Measurements from ENCODE around the gene TMX2.

DNA sequence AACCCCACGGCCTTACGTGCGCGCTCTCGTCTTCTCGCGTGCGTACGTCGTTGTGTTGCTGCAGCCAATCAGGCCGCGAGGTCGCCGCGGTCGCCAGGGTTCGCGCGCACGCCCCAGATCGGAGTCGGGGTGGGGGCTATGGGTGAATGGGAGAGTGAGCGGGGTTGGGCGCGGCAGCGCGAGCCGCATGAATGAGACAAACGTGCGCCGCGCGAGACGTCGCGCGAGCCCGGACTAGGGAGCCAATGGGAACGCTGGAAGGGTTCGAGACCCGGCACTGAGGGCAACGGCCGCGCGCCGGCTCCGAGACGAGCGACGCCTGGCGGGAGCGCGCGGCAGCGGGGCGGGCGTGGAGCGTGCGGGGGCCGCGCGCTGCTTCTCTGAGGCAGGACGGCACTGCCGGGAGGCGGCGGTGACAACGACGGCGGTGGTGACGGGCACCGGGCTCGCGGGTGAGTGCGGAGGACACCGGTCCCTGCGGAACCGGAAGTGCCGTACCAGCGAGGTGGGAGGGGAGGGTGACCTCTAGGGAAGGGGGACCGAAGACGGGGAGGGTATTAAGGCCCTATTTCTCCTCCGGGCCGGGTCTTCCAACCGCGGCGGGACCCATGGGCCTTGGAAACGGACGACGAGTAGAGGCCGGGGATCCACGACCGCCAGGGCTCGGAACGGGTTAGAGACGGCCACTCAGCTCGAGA is 44.5 kb upstream of the TMX2 start, which contains the start of gene ZDHHC5:
- no peak for TF ChIP-seq EZH2 (IDR thresholded peaks at IDR 0.05; ENCODE audit: low read length)
- TF ChIP-seq, protein P1, sequence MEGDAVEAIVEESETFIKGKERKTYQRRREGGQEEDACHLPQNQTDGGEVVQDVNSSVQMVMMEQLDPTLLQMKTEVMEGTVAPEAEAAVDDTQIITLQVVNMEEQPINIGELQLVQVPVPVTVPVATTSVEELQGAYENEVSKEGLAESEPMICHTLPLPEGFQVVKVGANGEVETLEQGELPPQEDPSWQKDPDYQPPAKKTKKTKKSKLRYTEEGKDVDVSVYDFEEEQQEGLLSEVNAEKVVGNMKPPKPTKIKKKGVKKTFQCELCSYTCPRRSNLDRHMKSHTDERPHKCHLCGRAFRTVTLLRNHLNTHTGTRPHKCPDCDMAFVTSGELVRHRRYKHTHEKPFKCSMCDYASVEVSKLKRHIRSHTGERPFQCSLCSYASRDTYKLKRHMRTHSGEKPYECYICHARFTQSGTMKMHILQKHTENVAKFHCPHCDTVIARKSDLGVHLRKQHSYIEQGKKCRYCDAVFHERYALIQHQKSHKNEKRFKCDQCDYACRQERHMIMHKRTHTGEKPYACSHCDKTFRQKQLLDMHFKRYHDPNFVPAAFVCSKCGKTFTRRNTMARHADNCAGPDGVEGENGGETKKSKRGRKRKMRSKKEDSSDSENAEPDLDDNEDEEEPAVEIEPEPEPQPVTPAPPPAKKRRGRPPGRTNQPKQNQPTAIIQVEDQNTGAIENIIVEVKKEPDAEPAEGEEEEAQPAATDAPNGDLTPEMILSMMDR (optimal IDR thresholded peaks at IDR 0.05 in 1 of 3, IDR thresholded peaks at IDR 0.05 in 1 of 3, conservative IDR thresholded peaks at IDR 0.05 in 1 of 3; ENCODE audit: extremely low read depth in 1 of 3, insufficient read depth in 2 of 3, low read length in 3 of 3), result peak in 2 of 3 experiments; percentile 46 to 48

All from keratinocyte (primary cell).